HUDEP-2 (cell line): Measurements from ENCODE around the gene WDR18.

Source experiments
- DNase-seq, 76 experiments: peaks; one replicate each; lab custom pipeline; 2025; ENCODE audit not compliant: unreplicated experiment in 76 of 76; lab: John Stamatoyannopoulos, UW

The WDR18 gene

GRCh38 chr19:990119-990571, 6.0 kb downstream of the WDR18 start:
- no peak for DNase-seq

GRCh38 chr19:990746-991145, 6.6 kb downstream of the WDR18 start:
- no peak for DNase-seq

- peak in 55 of 76 experiments; percentile 8 to 92 (median 73) for DNase-seq
These were observed 7.2 kb downstream of the WDR18 start for GRCh38 chr19:991174-991931.

- DNase-seq, result no peak
These were observed 8.0 kb downstream of the WDR18 start for GRCh38 chr19:991932-992669.

GRCh38 chr19:992670-993055, 8.5 kb downstream of the WDR18 start:
- no peak for DNase-seq

GRCh38 chr19:993361-993830, 9.3 kb downstream of the WDR18 start:
- DNase-seq, result no peak

- peak in 1 of 76 experiments; percentile 9 for DNase-seq
These were observed 9.8 kb downstream of the WDR18 start for GRCh38 chr19:993831-994393.

GRCh38 chr19:994516-994915, 10.4 kb downstream of the WDR18 start:
- no peak for DNase-seq

- DNase-seq, result peak in 37 of 76 experiments; percentile 12 to 71 (median 43)
These were observed 11.1 kb downstream of the WDR18 start for GRCh38 chr19:995051-995827.

GRCh38 chr19:996051-996838, 12.1 kb downstream of the WDR18 start:
- peak in 32 of 76 experiments; percentile 11 to 55 (median 36) for DNase-seq

GRCh38 chr19:998064-998463, 13.9 kb downstream of the WDR18 start:
- DNase-seq, result peak in 1 of 76 experiments; percentile 14

GRCh38 chr19:999379-999719, 15.2 kb downstream of the WDR18 start:
- DNase-seq, result no peak

- peak in 57 of 76 experiments; percentile 9 to 77 (median 52) for DNase-seq
These were observed 15.9 kb downstream of the WDR18 start, which contains the start of gene GRIN3B for GRCh38 chr19:1000095-1000494. Gene GRIN3B (plus strand): TSS chr19:1000419. CDS start chr19:1000438, 19 bp downstream.

GRCh38 chr19:1000591-1001537, 16.7 kb downstream of the WDR18 start:
- DNase-seq, result no peak

GRCh38 chr19:1001538-1002166, 17.5 kb downstream of the WDR18 start:
- DNase-seq, result peak in 42 of 76 experiments; percentile 6 to 81 (median 46)

- DNase-seq, result no peak
These were observed 18.5 kb downstream of the WDR18 start for GRCh38 chr19:1002600-1002999.

- no peak for DNase-seq
These were observed 19.1 kb downstream of the WDR18 start for GRCh38 chr19:1003283-1003682.

- no peak for DNase-seq
These were observed 20.2 kb downstream of the WDR18 start for GRCh38 chr19:1004204-1004802.
